SIG-M5 treated with dmso at 0.1 percent for 504 hours (cell line): ENCODE data around the gene ZDHHC11.
"Not testable (repeated sequence)": the region's sequence is repeated elsewhere in the genome, so short reads cannot be mapped to it uniquely, and the experiment has no call there.

ENCODE experiments used
- DNase-seq: peaks from one replicate; lab custom pipeline; 2025; ENCODE audit not compliant: unreplicated experiment; lab: John Stamatoyannopoulos, UW

ZDHHC11 gene

GRCh38 chr5:749101-749670 lies 101.6 kb downstream of the ZDHHC11 start:
- DNase-seq: no peak

- DNase-seq: not testable (repeated sequence)
Measured at GRCh38 chr5:748011-748980, 102.5 kb downstream of the ZDHHC11 start.

- DNase-seq: not testable (repeated sequence)
Measured at GRCh38 chr5:747303-747844, 103.4 kb downstream of the ZDHHC11 start.

GRCh38 chr5:746258-746761 lies 104.5 kb downstream of the ZDHHC11 start:
- no peak for DNase-seq
